ENCODE results near the gene KYNU. TPM values are rescaled to one million over a fixed set of nuclear protein-coding genes. Genes with fewer than 3 reads are reported as not detected.
"Not testable (repeated sequence)": the region's sequence is repeated elsewhere in the genome, so short reads cannot be mapped to it uniquely, and the experiment has no call there.

The KYNU gene
- total RNA-seq, 1 experiment from 2014 or later, result 0.31 TPM

GRCh38 chr2:143075711-143076110 is 198.2 kb downstream of the KYNU start:
- no peaks in the 10 kb centered on the region for H3K27me3 ChIP-seq (ENCODE audit: control insufficient read depth, insufficient read depth, low read length)
- H3K36me3 ChIP-seq (replicated peaks; ENCODE audit: control insufficient read depth, insufficient read depth, low read length), result no peaks in the 10 kb centered on the region
- no peak for DNase-seq

GRCh38 chr2:143078104-143078503 is 200.6 kb downstream of the KYNU start:
- Histone ChIP-seq H3K4me3 (ENCODE audit: insufficient read depth, low read depth, low read length) (no peak overlapping the region), H3K36me3 (replicated peaks; ENCODE audit: control insufficient read depth, insufficient read depth, low read length) (no peaks in the 10 kb centered on the region), H3K27me3 (ENCODE audit: control insufficient read depth, insufficient read depth, low read length) (no peaks in the 10 kb centered on the region)
- DNase-seq, result no peak

More at GRCh38 chr2:143075711-143076110, 198.2 kb downstream of the KYNU start:
- H3K4me3 ChIP-seq (ENCODE audit: insufficient read depth, low read depth, low read length), result no peak overlapping the region

- Histone ChIP-seq H3K27me3 (ENCODE audit: control insufficient read depth, insufficient read depth, low read length) (no peaks in the 10 kb centered on the region), H3K4me3 (ENCODE audit: insufficient read depth, low read depth, low read length) (no peak overlapping the region), H3K36me3 (replicated peaks; ENCODE audit: control insufficient read depth, insufficient read depth, low read length) (no peaks in the 10 kb centered on the region)
- no peak for DNase-seq
These were observed 204.2 kb downstream of the KYNU start for GRCh38 chr2:143081616-143082015.

GRCh38 chr2:143083636-143084035 is 206.2 kb downstream of the KYNU start:
- no peak for DNase-seq
- Histone ChIP-seq H3K27me3 (ENCODE audit: control insufficient read depth, insufficient read depth, low read length) (no peaks in the 10 kb centered on the region), H3K4me3 (ENCODE audit: insufficient read depth, low read depth, low read length) (no peak overlapping the region)

GRCh38 chr2:143084462-143084861 is 207.0 kb downstream of the KYNU start:
- DNase-seq, result no peak
- Histone ChIP-seq H3K36me3 (replicated peaks; ENCODE audit: control insufficient read depth, insufficient read depth, low read length) (no peaks in the 10 kb centered on the region), H3K4me3 (ENCODE audit: insufficient read depth, low read depth, low read length) (no peak overlapping the region), H3K27me3 (ENCODE audit: control insufficient read depth, insufficient read depth, low read length) (no peaks in the 10 kb centered on the region)

More at GRCh38 chr2:143083636-143084035, 206.2 kb downstream of the KYNU start:
- no peaks in the 10 kb centered on the region for H3K36me3 ChIP-seq (replicated peaks; ENCODE audit: control insufficient read depth, insufficient read depth, low read length)

- DNase-seq, result no peak
- no peak overlapping the region for H3K4me3 ChIP-seq (ENCODE audit: insufficient read depth, low read depth, low read length)
- no peaks in the 10 kb centered on the region for H3K27me3 ChIP-seq (ENCODE audit: control insufficient read depth, insufficient read depth, low read length)
- H3K36me3 ChIP-seq (replicated peaks; ENCODE audit: control insufficient read depth, insufficient read depth, low read length), result no peaks in the 10 kb centered on the region
These were observed 207.8 kb downstream of the KYNU start for GRCh38 chr2:143085125-143085784.

GRCh38 chr2:143087033-143087432 is 209.6 kb downstream of the KYNU start:
- no peak for DNase-seq
- H3K36me3 ChIP-seq (replicated peaks; ENCODE audit: control insufficient read depth, insufficient read depth, low read length), result no peaks in the 10 kb centered on the region
- H3K4me3 ChIP-seq (ENCODE audit: insufficient read depth, low read depth, low read length), result no peak overlapping the region
- H3K27me3 ChIP-seq (ENCODE audit: control insufficient read depth, insufficient read depth, low read length), result no peaks in the 10 kb centered on the region

- Histone ChIP-seq H3K4me3 (ENCODE audit: insufficient read depth, low read depth, low read length) (no peak overlapping the region), H3K27me3 (ENCODE audit: control insufficient read depth, insufficient read depth, low read length) (no peaks in the 10 kb centered on the region), H3K36me3 (replicated peaks; ENCODE audit: control insufficient read depth, insufficient read depth, low read length) (no peaks in the 10 kb centered on the region)
- no peak for DNase-seq
These were observed 210.9 kb downstream of the KYNU start for GRCh38 chr2:143088388-143088787.

- H3K27me3 ChIP-seq (ENCODE audit: control insufficient read depth, insufficient read depth, low read length); H3K36me3 ChIP-seq (replicated peaks; ENCODE audit: control insufficient read depth, insufficient read depth, low read length); DNase-seq: not testable (repeated sequence)
These were observed 212.1 kb downstream of the KYNU start for GRCh38 chr2:143089520-143089919.

More at GRCh38 chr2:143089520-143089919, 212.1 kb downstream of the KYNU start:
- H3K4me3 ChIP-seq (ENCODE audit: insufficient read depth, low read depth, low read length), result not testable (repeated sequence)
